NCI-H146 (cell line): ENCODE data around the gene MMP3.

Experiments used
- DNase-seq: peaks from one replicate; lab custom pipeline; 2025; lab: John Stamatoyannopoulos, UW

MMP3 gene

DNA sequence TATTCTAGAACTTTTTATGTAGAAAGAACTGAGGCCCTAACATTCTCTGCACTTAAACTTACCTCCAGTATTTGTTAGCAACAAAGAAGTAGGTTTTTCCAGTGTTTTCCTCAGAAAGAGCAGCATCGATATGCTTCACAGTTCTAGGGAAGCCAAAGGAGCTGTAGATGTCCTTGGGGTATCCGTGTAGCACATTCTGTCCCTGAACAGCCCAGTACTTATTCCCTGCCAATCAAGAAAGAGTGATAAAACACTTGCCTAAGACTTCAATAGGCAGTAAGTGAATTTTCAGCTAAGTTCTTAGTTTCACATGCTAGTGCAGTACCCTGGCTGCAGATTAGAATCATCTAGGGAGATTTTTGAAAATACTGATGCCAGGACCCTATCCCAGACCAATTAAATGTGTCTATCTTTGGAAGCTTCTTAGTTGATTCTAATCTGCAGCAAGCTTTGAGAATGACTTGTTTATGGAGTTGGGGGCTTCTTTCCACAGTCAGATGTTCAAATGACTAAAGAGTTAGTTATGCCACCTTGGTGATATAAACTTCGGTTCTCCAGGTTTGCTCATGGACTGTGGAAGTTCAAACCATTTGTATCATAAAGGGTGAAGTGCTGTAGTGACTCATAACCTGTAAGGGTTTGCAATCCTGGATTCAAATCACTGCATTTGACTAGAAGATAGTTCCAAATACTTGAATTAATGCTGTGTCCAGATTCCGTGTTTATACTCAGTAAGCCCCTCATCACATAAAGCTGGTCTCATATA, 52.0 kb downstream of the MMP3 start:
- no peak for DNase-seq

DNA sequence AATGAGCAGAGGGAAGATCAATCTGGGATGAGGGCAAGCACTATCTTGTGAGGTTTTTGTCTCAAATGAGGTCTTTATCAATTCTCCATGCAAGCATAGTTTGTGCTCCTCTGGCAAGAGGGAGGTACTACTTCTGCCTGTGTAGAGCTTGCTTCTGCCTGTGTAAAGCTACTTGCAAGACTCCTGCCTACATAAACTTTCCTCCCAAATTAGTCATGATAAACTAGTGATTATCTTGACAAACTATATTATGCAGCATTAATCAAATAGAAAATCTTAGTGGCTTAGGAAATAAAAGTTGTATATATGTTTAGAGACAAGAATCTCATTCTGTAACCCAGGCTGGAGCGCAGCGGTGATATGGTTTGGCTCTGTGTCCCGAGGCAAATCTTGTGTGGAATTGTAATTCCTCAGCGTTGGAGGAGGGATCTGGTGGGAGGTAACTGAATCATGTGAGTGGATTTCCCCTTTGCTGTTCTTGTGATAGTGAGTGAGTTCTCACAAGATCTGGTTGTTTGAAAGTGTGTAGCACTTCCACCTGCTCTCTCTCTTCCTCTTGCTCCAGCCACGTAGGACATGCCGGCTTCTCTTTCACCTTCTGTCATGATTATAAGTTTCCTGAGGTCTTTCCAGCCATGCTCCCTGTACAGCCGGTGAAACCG, 54.9 kb downstream of the MMP3 start:
- no peak for DNase-seq
